ENCODE results near the gene PHF20.

DNA sequence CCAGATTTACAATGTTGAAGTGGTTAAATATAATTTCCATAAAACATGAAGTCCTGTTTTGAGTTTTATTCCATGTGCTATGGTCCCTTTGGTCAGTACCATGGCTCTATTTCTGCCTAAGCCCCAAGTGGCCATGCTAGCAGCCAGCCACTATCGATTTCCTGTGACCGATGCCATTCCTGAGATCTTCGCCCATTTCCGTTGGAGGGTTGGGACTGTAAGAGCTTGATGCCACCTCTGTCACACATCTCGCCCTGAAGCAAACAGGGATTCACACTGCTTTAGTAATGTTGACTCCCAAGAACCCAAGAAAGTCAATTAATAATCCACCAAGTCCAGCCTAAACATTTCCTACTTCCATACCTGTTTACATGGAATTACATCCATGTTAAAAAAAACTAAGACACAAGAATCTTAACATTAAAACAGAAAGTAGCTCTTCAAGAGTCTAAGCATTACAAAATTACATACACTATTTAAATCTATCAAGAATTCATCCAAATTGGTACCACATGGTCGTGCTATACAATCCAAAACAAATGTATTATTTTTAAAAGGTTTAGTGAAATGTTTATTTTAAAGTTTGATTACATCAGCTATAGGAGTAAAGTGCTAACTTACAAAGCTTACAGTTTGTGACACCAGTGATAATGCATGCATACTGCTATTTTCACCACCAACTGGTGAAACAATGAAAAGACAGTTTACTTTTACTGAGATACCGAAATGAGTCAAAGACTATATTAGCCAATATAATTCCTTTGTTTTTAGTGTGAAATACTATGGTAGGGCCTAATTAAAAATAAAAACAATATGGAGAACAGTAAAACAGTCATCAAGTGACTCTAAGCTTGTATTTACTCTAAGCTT is 32.3 kb upstream of the PHF20 start:
- peak in 5 of 6 experiments; percentile 19 to 39 (median 27) for TF ChIP-seq CTCF (IDR thresholded peaks at IDR 0.05)
- no peak for TF ChIP-seq POLR2A (IDR thresholded peaks at IDR 0.05)
